Endothelial cell of umbilical vein (primary cell): Measurements from ENCODE around the gene ATP13A2. TPM values are rescaled to one million over a fixed set of nuclear protein-coding genes. Genes with fewer than 3 reads are reported as not detected.

ENCODE experiments used
- BruUV-seq: library from RNA; stranded (reverse); fragments of 400-500 nt; replicated peaks from 2 replicates; lab custom pipeline; 2021; lab: Mats Ljungman, UMichigan
- CTCF ChIA-PET: fragments of 300-600, 350-600 bp; sonication (Branson Sonifier 250); formaldehyde crosslinking; loops from one replicate; lab custom pipeline; 2021; ENCODE audit warnings: antibody characterized with exemption, inconsistent platforms; lab: Charles Lee
- POLR2A ChIA-PET: fragments of 300-600, 350-600 bp; sonication (Branson Sonifier 250); formaldehyde crosslinking; loops from one replicate; lab custom pipeline; 2021; ENCODE audit warnings: antibody characterized with exemption, inconsistent platforms; lab: Charles Lee
- DNase-seq: peaks from one replicate; pipeline ENCODE4 v3.0.0-alpha.2; 2011; ENCODE audit warnings: low read depth, low spot score
- FAIRE-seq: peaks from 2 replicates; lab custom pipeline; 2011; peaks lifted over from hg19 to GRCh38; lab: Jason Lieb, UNC
- H2AFZ ChIP-seq: 2 replicates; pipeline ENCODE4 v1.6.0; 2012; ENCODE audit warnings: low read depth, low read length, control low read depth, inconsistent platforms
- H3K27ac ChIP-seq: 2 replicates; pipeline ENCODE4 v1.5.1; 2011; ENCODE audit warnings: low read depth, mild to moderate bottlenecking, control low read depth, low read length, moderate library complexity; ENCODE audit not compliant: insufficient read depth
- H3K27me3 ChIP-seq, 2 experiments: 2 replicates each; pipeline versions ENCODE4 v1.6.0 to v1.6.1; 2011; ENCODE audit warnings: low read length in 2 of 2, mixed read lengths in 1 of 2; ENCODE audit not compliant: control insufficient read depth in 2 of 2, insufficient read depth in 2 of 2
- H3K36me3 ChIP-seq, 2 experiments: 2 replicates in 1 of 2; 3 replicates in 1 of 2; pipeline ENCODE4 v1.5.1; 2011; ENCODE audit warnings: low read length in 2 of 2, mild to moderate bottlenecking in 1 of 2, moderate library complexity in 1 of 2; ENCODE audit not compliant: control insufficient read depth in 2 of 2, insufficient read depth in 2 of 2; ENCODE audit errors: extremely low read depth in 1 of 2
- H3K4me1 ChIP-seq: 3 replicates; pipeline ENCODE4 v1.5.1; 2011; ENCODE audit warnings: mild to moderate bottlenecking, low read length; ENCODE audit not compliant: control insufficient read depth, insufficient read depth; ENCODE audit errors: extremely low read depth
- H3K4me2 ChIP-seq: 2 replicates; pipeline ENCODE4 v1.6.1; 2011; ENCODE audit warnings: low read length, control low read depth, mixed read lengths; ENCODE audit not compliant: insufficient read depth
- H3K4me3 ChIP-seq, 3 experiments: fragments of 200-600 bp in 1 of 3; sonication (generic), shearing (Covaris generic) in 1 of 3; replicated peaks in 1 of 3; 2 replicates each; pipeline ENCODE4 v1.5.1; 2011 to 2016; ENCODE audit warnings: control low read depth in 3 of 3, low read length in 3 of 3, mild to moderate bottlenecking in 2 of 3, inconsistent platforms in 1 of 3, low read depth in 1 of 3, moderate library complexity in 1 of 3; ENCODE audit not compliant: insufficient read depth in 1 of 3
- H3K79me2 ChIP-seq: 2 replicates; pipeline ENCODE4 v1.6.0; 2012; ENCODE audit warnings: low read length, inconsistent platforms; ENCODE audit not compliant: control insufficient read depth, insufficient read depth
- H3K9ac ChIP-seq: replicated peaks from 2 replicates; pipeline ENCODE3; 2011; ENCODE audit warnings: low read length, control low read depth; ENCODE audit not compliant: insufficient read depth; ENCODE audit errors: extremely low read depth
- H3K9me1 ChIP-seq: replicated peaks from 3 replicates; pipeline ENCODE4 v1.6.0; 2011; ENCODE audit warnings: mild to moderate bottlenecking, low read length; ENCODE audit not compliant: control insufficient read depth, insufficient read depth; ENCODE audit errors: extremely low read depth
- H3K9me3 ChIP-seq: replicated peaks from 2 replicates; pipeline ENCODE4 v1.5.1; 2012; ENCODE audit warnings: low read length, inconsistent platforms; ENCODE audit not compliant: control insufficient read depth, insufficient read depth
- H4K20me1 ChIP-seq: replicated peaks from 2 replicates; pipeline ENCODE3; 2011; ENCODE audit warnings: mild to moderate bottlenecking, low read length; ENCODE audit not compliant: control insufficient read depth, insufficient read depth; ENCODE audit errors: extremely low read depth
- CTCF ChIP-seq, 2 donors: IDR thresholded peaks; 1 replicate in 1 of 2; 2 replicates in 1 of 2; pipeline ENCODE4 v1.5.1; 2011; ENCODE audit warnings: low read length in 2 of 2, mild to moderate bottlenecking in 2 of 2, moderate library complexity in 2 of 2, control low read depth in 1 of 2, inconsistent platforms in 1 of 2, low read depth in 1 of 2; ENCODE audit not compliant: insufficient read depth in 1 of 2; ENCODE audit errors: extremely low read depth in 1 of 2
- FOS ChIP-seq: IDR thresholded peaks from 2 replicates; pipeline ENCODE4 v1.6.1; 2011; ENCODE audit warnings: mild to moderate bottlenecking, low read length, moderate library complexity, borderline replicate concordance; ENCODE audit not compliant: insufficient read depth
- MYC ChIP-seq: IDR thresholded peaks from one replicate; pipeline ENCODE4 v1.6.1; 2011; ENCODE audit warnings: mild to moderate bottlenecking, low read depth, low read length
- dilution Hi-C: fragments of 300-500 bp; cut with MboI; formaldehyde crosslinking; loops from one replicate; pipeline ENCODE4 v1.15.0; 2019; ENCODE audit warnings: low sequenced_read_pairs; ENCODE audit not compliant: extremely low pct_ligation_motif_present
- intact Hi-C: fragments of 100-400 bp; cut with micrococcal nuclease; formaldehyde crosslinking; loops from one replicate; pipeline ENCODE4 v1.10.0; 2022
- polyA plus RNA-seq, 4 experiments: library from polyadenylated mRNA; depleted of rRNA in 3 of 4; stranded (reverse) in 3 of 4; unstranded in 1 of 4; fragments of >200 nt; gene quantifications; 2 replicates each; pipeline versions ENCODE4 v1.2.1 to v1.2.3, GENCODE V29; 2011 to 2012; ENCODE audit warnings: missing spikeins in 1 of 4
- total RNA-seq: library from RNA; stranded (reverse); gene quantifications from 2 replicates; pipeline ENCODE4 v1.2.3, GENCODE V29; 2021

Gene ATP13A2
- total and polyA plus RNA-seq, 2 donors (not counting 3 experiments of a cell fraction or from before 2014, with no cell fraction given): 44.9 to 60.6 TPM

GRCh38 chr1:17002524-17002902 lies 9.2 kb downstream of the ATP13A2 start:
- Histone ChIP-seq H3K4me2 (no peak overlapping the region), H3K79me2 (no peaks in the 10 kb centered on the region), H3K4me3 (no peak overlapping the region), H4K20me1 (no peaks in the 10 kb centered on the region), H3K9me1 (no peaks in the 10 kb centered on the region), H3K4me1 (no peaks in the 10 kb centered on the region), H3K27me3 (no peaks in the 10 kb centered on the region), H3K9ac (no peak overlapping the region), H2AFZ (no peak overlapping the region), H3K9me3 (no peaks in the 10 kb centered on the region), H3K36me3 (peaks cover 0 to 20% of the 10 kb centered on the region in 2 experiments), H3K27ac (no peak overlapping the region)
- DNase-seq (no peak), FAIRE-seq (no peak)
- no TSS peak for BruUV-seq
- ChIA-PET CTCF (interaction anchor here (1.2 to 3.2 kb wide), 2 partner anchors 12 to 14 kb away, joined by 3 to 20 read pairs; no protein-coding TSS in a partner anchor), POLR2A (no interaction called here)
- no peak for TF ChIP-seq CTCF (IDR thresholded peaks at IDR 0.05; ENCODE audit: extremely low read depth in 1 of 2, insufficient read depth in 1 of 2, low read depth in 1 of 2, low read length in 2 of 2)
- dilution Hi-C loops (no loop called here), intact Hi-C loops (no loop called here)

DNA sequence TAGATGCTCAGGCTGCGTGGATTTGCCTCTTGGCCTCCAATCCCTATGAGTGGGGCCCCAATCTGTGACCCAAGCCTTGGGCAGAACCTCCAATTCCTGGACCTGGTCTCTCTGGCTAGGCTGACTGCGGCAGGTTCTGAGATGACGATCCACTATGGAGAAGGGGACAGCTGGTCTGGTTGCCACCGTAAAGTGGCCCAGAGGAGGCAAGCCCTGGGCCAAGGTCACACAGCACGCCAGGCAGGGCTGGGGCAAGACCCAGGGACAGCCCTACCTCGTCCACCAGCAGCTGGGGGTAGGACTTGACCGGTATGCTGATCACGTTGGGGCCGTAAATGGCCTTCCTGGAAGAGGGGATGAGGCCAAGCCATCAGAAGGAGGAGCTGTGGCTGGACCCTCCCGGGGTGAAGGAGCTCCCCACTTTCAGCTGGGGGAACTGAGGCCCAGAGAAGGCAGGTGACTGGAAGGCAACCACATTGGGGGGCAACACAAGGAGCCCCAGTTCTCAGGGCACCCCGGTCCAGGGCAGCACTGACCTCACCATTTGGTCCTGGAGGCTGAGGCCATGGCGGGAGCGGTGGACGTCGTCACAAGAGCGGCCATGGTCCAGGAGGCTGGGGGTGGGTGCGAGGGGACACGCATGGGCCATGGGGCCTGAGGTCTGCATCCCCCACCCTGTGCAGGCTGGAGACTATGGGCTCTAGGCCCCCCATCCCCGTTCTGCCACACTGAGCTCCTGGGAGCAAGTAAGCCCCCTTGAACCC lies 9.8 kb downstream of the ATP13A2 start:
- Histone ChIP-seq H3K27ac (no peak overlapping the region), H3K9me1 (no peaks in the 10 kb centered on the region), H3K4me1 (no peaks in the 10 kb centered on the region), H3K79me2 (no peaks in the 10 kb centered on the region), H3K36me3 (peaks cover 0 to 21% of the 10 kb centered on the region in 2 experiments), H3K27me3 (no peaks in the 10 kb centered on the region), H3K9ac (no peak overlapping the region), H3K4me3 (no peak overlapping the region), H3K4me2 (no peak overlapping the region), H4K20me1 (no peaks in the 10 kb centered on the region), H3K9me3 (no peaks in the 10 kb centered on the region), H2AFZ (no peak overlapping the region)
- ChIA-PET POLR2A (interaction anchor here (0.9 kb wide), 1 partner anchor 22 kb away, joined by 8 read pairs; the partner anchor contains the start of gene MFAP2), CTCF (interaction anchor here (0.7 to 3.2 kb wide), 8 partner anchors 9 to 50 kb away, joined by 3 to 20 read pairs (median 4); no protein-coding TSS in a partner anchor)
- DNase-seq (no peak), FAIRE-seq (no peak)
- intact Hi-C loops: no loop called here
- dilution Hi-C loops: no loop called here
- no peak for TF ChIP-seq FOS
- no peak for TF ChIP-seq MYC
- BruUV-seq: no TSS peak
